A673 (cell line): ENCODE data around the gene SNAP25.

Experiments
- EZH2 ChIP-seq: fragments of 200-600 bp; sonication (generic); IDR thresholded peaks from 2 replicates; pipeline ENCODE4 v1.6.1; 2017; ENCODE audit warnings: borderline replicate concordance, low read depth, mild to moderate bottlenecking, mixed read lengths, antibody characterized with exemption, low read length; ENCODE audit not compliant: poor library complexity, severe bottlenecking
- TF ChIP-seq, protein P1 (sequence below): fragments of 300-800, 200-600 bp; sonication (generic); conservative IDR thresholded peaks from 2 replicates; pipeline ENCODE4 v1.5.1; 2017; ENCODE audit warnings: low read depth, mild to moderate bottlenecking, antibody characterized with exemption, low read length, moderate library complexity, mixed read lengths

DNA sequence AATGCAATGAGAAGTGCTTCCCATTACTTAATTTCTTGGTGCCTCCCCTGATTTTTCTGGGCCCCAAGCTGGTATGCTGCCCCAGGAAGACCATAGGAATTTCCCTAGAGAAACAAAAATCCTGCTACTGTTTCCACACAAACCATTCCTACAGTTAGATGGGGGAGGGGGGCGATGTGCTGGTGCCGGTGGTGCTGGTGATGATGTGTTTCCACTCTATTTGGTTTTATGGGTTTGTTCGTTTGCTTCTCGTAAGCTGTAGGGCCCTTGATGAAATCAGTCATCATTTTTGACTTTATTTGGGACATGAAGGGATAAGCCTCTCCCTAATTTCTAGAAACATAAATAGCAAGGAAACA lies 110.2 kb downstream of the SNAP25 start:
- TF ChIP-seq, protein P1, sequence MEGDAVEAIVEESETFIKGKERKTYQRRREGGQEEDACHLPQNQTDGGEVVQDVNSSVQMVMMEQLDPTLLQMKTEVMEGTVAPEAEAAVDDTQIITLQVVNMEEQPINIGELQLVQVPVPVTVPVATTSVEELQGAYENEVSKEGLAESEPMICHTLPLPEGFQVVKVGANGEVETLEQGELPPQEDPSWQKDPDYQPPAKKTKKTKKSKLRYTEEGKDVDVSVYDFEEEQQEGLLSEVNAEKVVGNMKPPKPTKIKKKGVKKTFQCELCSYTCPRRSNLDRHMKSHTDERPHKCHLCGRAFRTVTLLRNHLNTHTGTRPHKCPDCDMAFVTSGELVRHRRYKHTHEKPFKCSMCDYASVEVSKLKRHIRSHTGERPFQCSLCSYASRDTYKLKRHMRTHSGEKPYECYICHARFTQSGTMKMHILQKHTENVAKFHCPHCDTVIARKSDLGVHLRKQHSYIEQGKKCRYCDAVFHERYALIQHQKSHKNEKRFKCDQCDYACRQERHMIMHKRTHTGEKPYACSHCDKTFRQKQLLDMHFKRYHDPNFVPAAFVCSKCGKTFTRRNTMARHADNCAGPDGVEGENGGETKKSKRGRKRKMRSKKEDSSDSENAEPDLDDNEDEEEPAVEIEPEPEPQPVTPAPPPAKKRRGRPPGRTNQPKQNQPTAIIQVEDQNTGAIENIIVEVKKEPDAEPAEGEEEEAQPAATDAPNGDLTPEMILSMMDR: no peak
- TF ChIP-seq EZH2: no peak
